Dermis blood vessel endothelial cell (primary cell): Measurements from ENCODE around the gene ACRV1. TPM values are rescaled to one million over a fixed set of nuclear protein-coding genes. Genes with fewer than 3 reads are reported as not detected.
A peak's percentile ranks its signal among the peaks of the same experiment; 100 is the strongest.
"Not testable (repeated sequence)": the region's sequence is repeated elsewhere in the genome, so short reads cannot be mapped to it uniquely, and the experiment has no call there.

Experiments used
- DNase-seq: peaks from one replicate; pipeline ENCODE4 v3.0.0; 2010
- total RNA-seq: library from RNA; depleted of rRNA; stranded (reverse); fragments of >200 nt; gene quantifications from 2 replicates; pipeline ENCODE4 v1.2.3, GENCODE V29; 2014

Gene ACRV1, protein sequence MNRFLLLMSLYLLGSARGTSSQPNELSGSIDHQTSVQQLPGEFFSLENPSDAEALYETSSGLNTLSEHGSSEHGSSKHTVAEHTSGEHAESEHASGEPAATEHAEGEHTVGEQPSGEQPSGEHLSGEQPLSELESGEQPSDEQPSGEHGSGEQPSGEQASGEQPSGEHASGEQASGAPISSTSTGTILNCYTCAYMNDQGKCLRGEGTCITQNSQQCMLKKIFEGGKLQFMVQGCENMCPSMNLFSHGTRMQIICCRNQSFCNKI
- total RNA-seq = not detected in 2 replicates

DNA sequence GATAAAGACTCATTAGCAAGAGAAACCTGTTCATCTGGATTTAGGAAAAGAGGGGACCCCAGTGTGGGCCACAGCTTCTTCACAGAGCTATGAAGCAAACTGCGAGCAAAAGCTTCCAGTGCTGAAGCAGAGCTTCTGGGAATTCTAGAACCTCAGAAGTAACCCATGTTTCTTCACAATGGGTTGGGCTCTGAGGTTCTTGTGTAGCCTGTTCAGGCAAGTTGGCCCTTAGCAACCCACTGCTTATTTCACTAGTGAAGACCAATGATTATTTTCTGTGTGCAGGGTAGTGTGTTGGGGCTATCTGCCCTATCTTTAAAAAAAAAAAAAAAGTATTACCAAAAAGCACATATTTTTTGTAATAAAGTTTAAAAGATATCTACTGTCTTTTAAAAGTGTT, at the start of gene ACRV1:
ACRV1 (minus strand) TSS at position 101 of the 400 bp plus-strand sequence; CDS start at position 34, 67 bp downstream.
- no peak for DNase-seq

DNA sequence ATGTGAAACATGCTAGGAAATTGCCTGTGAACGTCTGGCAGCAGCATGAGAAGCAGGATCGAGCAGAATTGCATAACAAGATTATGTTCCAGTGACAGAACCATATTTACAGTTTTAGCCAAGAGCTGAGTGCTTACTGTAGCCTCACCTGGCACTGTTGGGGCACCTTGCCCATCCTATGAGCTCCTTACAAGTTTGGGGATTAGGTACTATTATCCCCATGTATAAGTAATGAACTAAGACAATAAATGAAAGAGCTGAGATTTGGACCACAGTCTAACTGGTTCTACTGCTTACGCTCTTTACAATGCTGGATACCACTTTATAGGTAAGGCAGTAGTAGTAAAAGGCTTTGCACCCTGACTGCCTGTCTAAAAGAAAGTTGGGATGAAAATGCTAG, 48.3 kb upstream of the ACRV1 start:
- DNase-seq = no peak

DNA sequence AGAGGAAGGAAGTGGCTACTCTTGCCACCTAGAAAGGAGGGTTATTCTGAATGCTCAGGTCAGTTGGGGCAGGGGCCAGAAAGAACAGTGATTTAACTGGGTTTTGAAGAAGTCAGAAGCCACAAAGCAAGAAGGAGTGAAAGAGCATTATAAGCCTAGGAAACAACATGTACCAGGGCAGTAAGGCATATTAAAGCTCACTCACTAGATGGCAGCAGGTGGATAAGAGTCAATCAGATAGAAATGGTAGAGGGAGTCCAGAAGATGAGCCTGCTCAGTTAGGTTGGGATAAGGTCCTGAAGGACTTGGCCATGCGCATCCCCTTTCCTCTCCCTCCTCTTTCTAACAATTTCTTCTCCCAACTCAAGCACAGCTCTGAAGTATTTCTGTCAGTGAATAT, 43.5 kb upstream of the ACRV1 start:
- DNase-seq = peak; percentile 38

DNA sequence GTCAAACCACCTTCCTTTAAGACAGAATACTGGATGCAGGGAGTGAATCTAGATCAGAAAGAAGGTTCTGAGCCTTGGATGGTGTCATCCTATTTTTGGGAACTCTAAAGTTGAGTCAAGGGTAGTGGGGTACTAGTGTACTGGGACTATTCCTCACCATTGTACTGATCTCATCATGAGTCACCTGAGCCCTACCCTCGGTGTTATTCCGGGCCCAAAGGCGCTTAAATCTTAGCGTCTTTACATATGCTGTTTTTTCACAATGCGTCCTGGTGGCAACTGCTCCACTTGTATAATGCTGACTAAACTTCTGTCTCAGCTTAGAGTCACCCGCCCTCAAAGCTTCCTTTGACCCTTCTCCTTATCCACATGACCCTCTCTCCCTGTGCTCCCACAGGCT, 40.1 kb upstream of the ACRV1 start:
- no peak for DNase-seq

DNA sequence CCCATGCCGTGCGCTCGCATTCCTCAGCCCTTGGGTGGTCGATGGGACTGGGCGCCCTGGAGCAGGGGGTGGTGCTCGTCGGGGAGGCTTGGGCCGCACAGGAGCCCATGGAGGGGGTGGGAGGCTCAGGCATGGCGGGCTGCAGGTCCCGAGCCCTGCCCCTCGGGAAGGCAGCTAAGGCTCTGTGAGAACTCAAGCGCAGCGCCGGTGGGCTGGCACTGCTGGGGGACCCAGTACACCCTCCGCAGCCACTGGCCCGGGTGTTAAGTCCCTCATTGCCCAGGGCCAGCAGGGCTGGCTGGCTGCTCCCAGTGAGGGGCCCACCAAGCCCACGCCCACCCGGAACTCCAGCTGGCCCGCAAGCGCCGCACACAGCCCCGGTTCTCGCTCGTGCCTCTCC, 24.0 kb upstream of the ACRV1 start:
- DNase-seq = not testable (repeated sequence)

DNA sequence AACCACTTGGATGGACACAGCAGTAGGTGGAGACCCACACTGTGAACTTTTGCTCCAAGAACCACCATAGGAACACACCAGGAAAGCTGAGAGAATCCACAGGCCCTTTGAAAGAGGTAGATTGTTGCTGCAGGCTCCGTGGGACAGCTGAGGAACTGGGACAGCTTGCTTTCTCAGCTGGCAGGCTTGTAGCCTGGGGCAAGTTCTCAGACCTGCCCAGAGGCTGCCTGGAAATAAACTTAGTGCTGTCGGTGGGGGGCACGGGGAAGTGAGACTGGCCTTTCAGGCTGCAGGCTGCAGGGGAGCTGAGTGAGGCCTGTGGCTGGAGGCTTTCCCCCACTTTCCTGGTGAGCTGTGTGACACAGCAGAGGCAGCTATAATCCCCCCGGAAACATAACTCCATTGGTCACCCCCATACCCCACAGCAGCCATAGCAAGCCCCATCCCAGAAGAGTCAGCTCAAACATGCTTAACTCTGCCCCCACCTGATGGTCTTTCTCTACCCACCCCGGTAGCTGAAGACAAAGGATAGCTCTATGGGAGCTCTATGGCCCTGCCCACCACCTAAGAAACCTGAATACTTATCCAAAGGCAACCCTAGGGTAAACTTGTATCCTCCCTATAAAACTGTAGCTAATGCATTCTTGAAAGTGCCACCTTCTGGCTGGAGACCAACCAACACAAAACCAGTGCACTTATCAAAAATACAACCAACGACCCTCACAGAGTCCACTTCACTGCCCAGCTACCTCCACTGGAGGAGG, 21.4 kb upstream of the ACRV1 start:
- no peak for DNase-seq

DNA sequence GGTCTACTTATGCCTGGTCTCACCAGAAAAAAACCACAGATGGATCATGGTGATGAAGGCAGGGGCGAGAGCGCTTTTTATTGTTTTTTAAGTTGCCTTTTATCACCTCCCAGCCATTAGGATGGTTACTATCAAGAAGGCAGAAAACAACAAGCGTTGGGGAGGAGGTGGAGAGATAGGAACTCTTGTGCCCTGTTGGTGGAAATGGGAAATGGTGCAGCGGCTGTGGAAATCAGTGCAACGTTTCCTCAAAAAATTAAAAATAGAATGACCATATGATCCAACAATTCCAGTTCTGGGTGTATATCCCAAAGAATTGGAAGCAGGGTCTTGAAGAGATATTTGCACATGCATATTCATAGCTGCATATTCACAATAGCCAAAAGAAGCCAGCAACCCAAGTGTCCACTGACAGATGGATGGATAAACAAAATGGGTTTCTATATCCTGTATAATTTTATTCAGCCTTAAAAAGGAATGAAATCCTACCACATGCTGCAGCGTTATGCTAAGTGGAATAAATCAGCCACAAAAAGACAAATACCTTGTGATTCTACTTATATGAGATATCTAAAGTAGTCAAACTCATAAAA, 20.5 kb upstream of the ACRV1 start:
- DNase-seq = no peak

DNA sequence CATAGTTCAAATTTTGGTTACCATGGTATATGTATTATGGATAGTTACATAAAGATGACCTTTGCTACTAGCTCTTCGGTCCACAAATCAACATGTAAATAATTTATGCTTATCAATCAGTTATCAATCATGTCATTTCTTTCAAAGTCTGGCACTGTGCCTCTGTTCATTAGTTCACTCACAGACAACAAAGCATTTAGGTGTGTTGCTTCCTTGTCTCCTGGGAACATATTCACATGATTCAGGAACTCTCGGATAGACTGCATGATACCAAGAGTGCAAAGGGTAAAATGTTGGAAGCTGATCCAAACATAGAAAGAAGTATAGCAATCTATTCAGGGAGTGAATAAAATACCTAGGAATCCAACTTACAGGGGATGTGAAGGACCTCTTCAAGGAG, 14.3 kb upstream of the ACRV1 start:
- no peak for DNase-seq

DNA sequence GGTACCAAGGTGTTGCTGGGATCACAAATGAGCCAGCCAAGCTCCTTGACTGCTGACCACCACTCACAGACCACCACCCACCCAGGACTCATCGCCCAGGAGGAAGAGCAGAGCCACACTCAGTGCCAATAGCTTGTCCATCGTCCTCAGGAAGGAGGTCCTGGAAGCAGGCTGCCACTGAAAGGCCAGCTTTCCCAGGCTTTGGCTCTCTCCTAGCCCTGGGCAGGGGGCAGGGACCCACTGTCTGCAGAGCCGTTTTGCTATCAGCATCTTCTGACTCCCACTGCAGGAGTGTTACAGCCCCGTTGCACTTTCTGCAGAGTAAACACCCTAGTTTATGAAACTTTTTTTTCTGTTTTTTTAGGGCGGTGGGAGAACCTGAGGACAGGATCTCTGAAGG, 12.2 kb upstream of the ACRV1 start:
- no peak for DNase-seq

DNA sequence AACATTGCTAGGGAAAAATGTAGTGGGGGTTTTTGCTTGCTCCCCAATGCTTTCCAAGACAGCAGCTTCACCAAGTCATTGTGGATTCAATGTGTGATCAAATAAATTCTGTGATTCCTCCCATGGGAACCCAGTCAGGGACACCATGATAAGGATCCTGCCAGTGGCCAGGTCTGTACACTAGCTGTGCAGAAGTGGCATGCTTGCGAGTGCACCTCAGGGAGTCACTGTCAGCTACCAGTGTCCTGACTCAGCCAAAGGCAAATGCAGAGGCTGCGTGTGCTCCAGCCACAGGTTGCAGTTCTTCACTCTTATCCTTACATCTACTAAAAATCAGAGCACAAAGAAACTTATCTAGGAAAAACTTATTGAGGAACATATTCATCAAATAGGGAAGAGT, 9.4 kb upstream of the ACRV1 start:
- no peak for DNase-seq

DNA sequence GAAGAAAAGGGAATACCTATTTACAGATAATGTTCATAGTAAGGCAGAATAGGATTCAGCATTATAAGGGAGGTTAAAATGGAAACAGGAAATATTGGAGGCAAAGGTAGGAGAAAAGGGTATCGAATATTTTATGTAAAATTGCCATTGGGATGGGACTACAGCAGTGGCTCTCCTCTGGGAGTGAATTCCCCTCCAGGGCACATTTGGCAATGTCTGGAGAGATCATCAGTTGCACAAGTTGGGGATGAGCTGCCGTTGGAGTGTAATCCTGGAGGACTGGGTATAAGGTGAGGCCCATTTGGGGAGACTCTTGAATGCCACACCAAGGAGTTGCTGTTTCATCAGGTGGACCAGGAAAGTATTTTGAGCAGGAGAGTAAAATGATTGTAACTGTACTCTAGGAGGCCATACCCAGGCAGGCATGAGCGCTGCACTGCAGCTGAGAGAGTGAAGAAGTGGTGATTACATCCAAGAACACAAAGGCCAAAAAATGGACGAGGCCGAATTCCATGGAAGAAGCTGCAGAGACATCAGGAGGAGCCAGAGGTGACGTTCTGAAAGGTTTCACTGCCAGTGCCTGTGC, 8.7 kb upstream of the ACRV1 start:
- no peak for DNase-seq

DNA sequence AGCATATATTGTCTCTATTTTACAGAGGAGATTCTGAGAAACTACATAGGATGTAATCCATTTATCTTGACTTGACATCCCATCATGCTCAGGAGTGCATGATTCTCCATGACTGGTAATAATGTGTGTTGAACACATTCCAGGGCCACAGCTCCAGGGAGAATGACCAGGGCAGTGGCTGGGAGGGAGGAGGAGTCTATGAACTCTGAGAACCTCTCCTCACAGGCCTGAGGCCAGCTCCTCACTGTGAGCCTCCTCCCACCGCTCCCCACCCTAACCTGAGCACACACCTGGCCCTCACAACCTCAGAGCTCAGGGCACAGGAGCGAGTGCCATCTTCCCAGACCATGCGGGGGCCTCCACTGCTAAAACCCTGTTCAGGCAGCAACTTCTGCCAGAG, 8.0 kb upstream of the ACRV1 start:
- no peak for DNase-seq

DNA sequence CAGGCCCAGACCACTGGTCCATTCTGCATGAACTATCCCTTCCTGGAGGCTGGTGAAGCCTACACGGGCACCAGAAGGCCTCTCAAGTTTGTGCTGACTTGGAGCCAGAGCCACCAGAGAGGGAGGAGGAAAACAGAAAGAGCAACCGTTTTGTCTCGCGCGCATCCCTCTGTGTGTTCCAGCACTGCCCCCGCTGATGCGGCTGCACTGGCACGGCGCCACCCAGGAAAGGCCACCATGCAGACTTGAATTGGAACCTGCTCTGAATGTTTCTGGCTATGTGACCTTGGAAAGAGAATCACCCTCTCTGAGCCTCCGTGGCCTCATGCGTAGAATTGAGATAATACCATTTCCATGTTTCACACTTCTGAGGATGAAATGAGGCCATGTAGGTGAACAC, 7.4 kb upstream of the ACRV1 start:
- DNase-seq = no peak

DNA sequence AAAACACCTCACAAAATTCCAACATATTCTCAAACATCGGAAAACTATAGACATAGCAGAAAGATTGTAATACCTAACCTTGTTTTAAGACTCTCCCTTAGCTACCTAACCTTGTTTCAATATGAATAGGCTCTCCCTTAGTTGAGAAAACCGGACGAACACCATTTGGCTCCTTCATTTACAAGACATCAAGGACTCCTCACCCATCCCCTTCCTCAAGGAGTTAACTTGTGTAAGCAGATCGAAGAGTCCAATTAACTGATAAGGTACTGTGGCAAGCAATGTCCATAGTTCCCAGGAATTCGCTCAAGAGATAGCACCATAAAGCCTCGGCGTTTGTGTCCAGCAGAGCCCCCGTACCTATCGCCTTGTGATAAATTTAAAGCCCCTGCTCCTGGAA, 4.6 kb upstream of the ACRV1 start:
- DNase-seq = no peak

DNA sequence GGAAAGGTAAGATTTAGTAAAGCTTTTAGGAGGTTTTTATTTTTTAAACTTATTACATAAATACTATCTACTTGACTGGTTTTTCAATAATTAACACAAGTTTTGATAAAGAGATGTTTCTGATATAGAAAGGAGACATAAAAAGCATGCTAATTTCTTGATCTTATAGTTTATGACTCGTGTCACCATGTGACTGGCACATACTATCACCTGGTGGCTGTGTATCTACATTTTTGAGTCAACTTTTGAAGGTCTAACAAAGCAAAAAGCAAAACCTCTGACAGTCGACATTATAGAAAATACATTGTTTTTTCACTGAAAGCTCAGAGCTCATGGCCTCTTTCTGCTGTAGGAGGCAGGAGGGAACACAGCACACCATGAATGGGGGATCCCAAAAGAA, 810 bp downstream of the ACRV1 start:
- DNase-seq = no peak

DNA sequence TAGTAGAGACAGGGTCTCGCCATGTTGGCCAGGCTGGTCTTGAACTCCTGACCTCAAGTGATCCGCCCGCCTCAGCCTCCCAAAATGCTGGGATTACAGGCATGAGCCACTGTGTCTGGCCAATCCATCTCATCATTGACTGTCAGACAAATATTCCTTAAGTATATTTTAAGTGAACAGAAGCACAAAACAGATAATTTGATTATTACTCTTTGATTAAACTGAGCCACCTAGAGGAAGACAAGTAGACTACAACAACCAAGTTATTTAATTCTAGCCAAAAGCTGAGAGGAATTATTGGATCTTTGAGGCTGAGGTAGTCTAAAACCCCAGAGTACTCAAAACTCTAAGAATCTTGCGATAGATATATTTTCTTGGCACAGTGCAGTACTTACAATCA, 1.2 kb downstream of the ACRV1 start:
- peak; percentile 24 for DNase-seq

DNA sequence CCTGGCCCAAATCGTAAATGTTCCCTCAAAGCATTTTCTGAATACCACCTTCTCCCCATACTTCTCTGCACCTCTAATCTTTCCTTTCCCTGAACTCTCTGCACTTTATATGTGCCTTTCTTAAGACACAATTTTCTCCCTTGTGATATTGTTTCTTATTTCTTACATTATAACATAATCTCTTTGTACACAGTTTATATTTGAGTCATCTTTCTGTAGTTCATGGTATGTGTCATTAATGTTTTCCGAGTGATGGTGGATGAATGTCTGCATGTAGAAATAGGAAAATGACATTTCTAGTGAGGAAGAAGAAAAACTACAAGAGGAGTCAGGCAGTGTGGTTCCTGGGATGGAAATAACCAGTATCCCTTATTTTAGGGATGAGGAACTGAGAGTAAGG, 5.5 kb downstream of the ACRV1 start:
- DNase-seq = no peak

DNA sequence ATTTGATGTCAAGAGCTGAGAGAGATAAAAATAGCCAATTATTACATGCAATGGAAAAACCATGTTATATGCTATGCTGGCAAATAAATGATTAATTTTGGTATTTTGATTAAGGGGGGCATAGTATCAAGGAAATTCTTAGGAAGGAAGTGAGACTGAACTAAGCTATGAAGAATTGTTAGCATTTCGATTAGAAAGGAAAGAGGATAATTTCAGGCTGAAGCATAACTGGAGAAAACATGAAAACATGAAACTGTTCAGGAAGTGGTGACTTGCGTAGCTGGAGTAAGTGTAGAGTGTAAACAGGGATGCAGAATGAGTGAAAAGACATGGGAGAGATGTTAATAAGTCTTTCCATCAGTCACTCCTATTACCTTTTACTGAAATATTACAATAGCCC, 6.4 kb downstream of the ACRV1 start:
- peak; percentile 63 for DNase-seq

DNA sequence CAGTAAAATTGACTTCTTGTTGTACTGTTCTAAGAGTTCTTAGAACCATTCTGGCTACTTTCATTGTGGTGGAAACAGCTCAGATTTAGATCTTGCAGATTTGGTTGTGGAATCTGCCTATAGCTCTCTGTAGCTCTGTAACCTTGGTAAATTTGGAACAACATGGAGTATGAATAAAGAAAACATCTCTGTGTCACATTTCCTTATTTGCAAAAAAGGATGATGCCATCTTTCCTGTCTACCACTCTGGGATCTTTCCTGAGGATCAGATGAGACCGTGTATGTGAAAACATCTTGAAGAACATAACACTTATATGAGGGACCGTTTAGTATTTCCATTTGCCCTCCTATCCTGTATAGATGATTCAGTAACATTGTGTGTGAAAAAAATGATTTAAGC, 9.1 kb downstream of the ACRV1 start:
- DNase-seq = peak; percentile 68

DNA sequence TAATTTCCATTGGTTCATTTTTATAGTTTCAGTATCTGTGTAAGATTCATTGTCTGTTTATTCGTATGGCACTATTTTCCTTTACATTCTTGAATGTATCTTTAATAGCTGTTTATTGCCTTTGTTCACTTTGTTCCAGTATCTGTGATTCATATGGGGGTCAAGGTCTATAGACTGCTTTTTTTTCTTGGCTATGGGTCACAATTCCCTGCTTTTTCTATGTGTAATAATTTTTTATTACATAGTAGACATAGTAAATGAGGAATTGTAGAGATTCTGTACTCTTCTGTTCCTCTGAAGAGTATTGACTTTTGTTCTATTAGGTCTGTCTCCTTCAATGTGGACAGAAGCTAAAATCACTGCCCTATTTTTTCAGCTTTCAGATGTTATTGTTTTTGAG, 10.5 kb downstream of the ACRV1 start:
- DNase-seq = peak; percentile 25

DNA sequence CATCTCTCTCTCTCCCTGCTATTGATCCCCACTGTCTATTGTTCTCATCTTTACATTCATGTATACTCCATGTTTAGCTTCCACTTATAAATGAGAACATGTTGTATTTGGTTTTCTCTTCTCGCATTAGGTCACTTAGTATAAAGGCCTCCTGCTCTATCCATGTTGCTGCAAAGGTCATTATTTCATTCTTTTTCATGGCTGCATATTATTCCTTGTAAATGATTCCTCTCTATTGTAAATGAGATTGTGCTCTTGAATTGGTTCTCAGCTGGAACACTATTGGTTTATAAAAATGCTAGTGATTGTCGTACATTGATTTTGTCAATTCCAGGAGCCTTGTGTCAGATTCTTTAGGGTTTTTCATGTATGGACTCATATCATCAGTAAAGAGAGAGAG, 13.5 kb downstream of the ACRV1 start:
- no peak for DNase-seq

DNA sequence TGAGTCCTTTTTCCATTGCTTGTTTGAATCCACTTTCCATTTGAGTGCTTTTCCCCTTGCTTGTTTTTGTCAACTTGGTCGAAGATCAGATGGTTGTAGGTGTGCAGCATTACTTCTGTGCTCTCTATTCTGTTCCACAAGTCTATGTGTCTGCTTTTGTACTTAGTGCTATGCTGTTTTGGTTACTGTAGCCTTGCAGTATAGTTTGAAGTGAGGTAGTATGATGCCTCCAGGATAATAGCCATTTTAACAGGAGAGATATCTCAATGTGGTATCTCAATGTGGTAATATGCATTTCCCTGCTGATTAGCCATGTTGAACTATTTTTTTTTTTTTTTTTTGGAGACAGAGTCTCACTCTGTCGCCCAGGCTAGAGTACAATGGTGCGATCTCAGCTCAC, 16.7 kb downstream of the ACRV1 start:
- DNase-seq = no peak

DNA sequence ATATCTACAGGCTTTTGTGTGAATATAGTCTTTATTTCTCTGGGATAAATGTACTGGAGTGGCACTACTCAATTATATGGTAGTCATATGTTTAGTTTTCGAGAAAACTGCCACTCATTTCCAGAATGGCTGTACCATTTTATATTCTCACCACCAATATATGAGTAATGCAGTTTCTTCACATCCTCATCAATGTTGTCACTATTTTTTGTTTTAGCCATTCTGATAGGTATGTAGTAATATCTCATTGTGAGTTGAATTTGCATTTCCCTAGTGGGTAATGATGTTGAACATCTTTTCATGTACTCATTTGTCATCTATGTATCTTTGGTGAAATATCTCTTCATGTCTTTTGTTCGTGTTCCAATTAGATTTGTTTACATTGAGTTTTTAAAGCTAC, 18.0 kb downstream of the ACRV1 start:
- no peak for DNase-seq
